Tongue (tissue), 2 donors: ENCODE measurements around the gene CCDC178. TPM values are rescaled to one million over a fixed set of nuclear protein-coding genes. Genes with fewer than 3 reads are reported as not detected.

ENCODE experiments used
- DNase-seq: peaks from one replicate; pipeline ENCODE4 v3.0.0-alpha.2; 2015
- total RNA-seq: library from RNA; depleted of rRNA; stranded (reverse); fragments of >200 nt; gene quantifications from one replicate; pipeline ENCODE4 v1.2.3, GENCODE V29; 2014

CCDC178 gene
- total RNA-seq, 1 donor from 2014 or later: not detected

GRCh38 chr18:32910694-32911296 is 529.7 kb downstream of the CCDC178 start:
- DNase-seq: no peak

- no peak for DNase-seq
These were observed 530.5 kb downstream of the CCDC178 start for GRCh38 chr18:32909798-32910561.

- no peak for DNase-seq
These were observed 532.1 kb downstream of the CCDC178 start for GRCh38 chr18:32908424-32908805.

- no peak for DNase-seq
These were observed 532.7 kb downstream of the CCDC178 start for GRCh38 chr18:32907648-32908423.

- DNase-seq: no peak
These were observed 533.3 kb downstream of the CCDC178 start for GRCh38 chr18:32907311-32907585.

GRCh38 chr18:32906506-32907310 is 533.8 kb downstream of the CCDC178 start:
- DNase-seq: no peak

- no peak for DNase-seq
These were observed 534.9 kb downstream of the CCDC178 start for GRCh38 chr18:32905651-32906050.

- no peak for DNase-seq
These were observed 537.8 kb downstream of the CCDC178 start for GRCh38 chr18:32902568-32903330.

- DNase-seq: no peak
These were observed 540.7 kb downstream of the CCDC178 start for GRCh38 chr18:32899819-32900218.

- DNase-seq: no peak
These were observed 543.6 kb downstream of the CCDC178 start for GRCh38 chr18:32896776-32897547.

- DNase-seq: no peak
These were observed 546.6 kb downstream of the CCDC178 start for GRCh38 chr18:32893915-32894314.

- no peak for DNase-seq
These were observed 548.7 kb downstream of the CCDC178 start for GRCh38 chr18:32891797-32892196.

GRCh38 chr18:32891130-32891529 is 549.4 kb downstream of the CCDC178 start:
- no peak for DNase-seq

GRCh38 chr18:32889615-32890593 is 550.6 kb downstream of the CCDC178 start:
- DNase-seq: no peak

- no peak for DNase-seq
These were observed 552.2 kb downstream of the CCDC178 start for GRCh38 chr18:32888306-32888705.
